ENCODE measurements around the gene FAM76B.
"Not testable (repeated sequence)": the region's sequence is repeated elsewhere in the genome, so short reads cannot be mapped to it uniquely, and the experiment has no call there.

The FAM76B gene

DNA sequence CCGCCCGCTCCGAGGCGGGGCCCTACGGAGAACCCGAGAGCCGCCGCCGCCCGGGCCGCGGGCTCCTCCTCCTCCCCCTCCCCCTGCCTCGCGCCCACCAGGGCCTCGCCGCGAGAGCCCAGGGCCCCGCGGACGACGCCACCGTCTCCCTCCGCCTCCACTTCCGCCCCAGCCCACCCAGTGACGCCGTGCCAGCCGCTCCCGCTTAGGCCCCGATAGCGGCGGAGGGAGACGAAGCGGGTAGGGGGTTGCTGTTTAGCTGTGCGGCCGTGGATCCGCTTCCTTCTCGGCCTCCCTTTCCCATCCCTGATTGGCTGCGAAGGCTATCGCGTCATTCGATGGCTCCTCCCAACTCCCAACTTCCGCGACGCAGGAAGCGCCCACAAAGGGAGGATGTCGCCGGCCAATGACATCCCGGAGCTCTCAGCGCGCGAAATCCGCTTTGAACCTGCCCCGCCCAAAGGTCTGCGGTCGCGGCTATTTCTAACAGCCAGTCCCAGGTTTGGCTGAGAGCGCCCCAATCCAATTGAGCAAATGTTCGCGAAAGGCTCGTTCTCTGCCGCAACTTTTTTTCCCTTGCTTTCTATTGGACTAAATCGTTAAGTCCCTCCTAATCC lies at the start of gene FAM76B:
FAM76B (minus strand) TSS at position 277 of the 617 bp plus-strand sequence. CDS start 304 bp downstream, outside the sequence.
- peak; percentile 97 for DNase-seq

DNA sequence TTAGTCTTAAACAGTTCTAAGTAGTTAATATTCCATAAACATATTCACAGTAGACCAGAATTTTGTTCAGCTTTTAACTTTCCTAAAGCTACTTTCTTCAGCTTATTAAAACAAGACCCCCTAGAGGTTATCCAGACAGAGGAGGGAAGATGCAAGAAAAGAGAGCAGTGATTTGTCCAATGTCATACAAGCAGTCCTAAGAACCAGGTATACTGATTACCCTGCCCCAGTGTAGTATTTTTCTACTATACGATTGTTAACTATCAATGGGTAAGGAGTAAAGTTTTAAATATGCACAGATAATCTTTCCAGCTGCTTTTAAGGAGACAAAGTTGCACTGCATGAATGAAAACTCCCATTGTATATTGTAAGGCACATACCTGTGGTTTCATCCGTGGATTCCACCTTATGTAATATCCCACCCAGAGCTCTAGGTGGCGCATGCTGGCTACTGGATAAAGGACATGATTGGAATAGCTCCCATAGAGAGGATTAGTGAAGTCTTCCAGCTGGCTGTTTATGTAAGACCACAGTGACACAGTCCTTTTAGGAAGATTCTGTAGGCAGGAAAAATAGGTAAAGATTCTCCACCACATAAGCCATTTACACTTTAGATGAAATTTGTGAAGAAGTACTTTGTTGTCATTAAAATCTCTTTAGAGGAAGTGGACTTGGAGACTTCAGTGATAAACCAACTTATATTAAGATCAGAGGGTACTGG lies 46.3 kb upstream of the FAM76B start:
- peak; percentile 23 for DNase-seq

DNA sequence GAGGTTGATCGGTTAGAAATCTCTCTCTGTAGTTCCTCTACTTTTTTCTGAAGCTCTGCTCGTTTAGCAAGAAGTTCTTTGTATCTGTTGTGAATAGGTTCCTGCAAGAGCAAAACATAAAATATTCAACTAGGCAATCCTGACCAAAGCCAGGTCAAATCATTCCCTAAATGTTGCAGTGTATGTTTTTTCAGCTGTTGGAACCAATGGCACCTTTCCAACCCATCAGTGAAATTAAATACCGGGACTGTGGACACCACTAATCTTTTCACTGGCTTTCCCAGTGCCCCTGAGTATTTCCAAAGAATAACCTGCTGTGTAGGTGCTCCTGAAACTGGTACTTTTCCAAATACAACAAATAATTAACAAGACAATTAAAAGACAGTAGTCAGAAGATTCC lies 45.8 kb upstream of the FAM76B start:
- no peak for DNase-seq

DNA sequence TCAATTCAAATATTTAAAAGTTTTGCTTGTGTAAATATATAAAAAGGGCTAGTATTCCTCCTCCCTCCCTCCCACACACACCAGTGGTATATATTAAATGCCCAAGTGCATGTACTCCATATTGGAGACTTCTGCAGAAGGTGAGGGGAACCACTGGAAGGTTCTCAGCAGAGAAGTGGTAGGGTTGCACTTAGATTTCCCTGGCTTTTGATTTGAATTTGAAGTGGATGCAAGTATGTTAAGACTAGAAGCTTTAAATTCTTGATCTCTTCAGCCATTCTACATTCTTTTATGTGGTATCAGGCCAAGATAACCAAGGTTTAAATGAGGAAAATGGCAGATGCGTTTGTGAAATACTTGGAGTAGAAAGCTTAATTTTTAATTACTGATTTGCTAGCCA lies 43.8 kb upstream of the FAM76B start:
- DNase-seq, result no peak

DNA sequence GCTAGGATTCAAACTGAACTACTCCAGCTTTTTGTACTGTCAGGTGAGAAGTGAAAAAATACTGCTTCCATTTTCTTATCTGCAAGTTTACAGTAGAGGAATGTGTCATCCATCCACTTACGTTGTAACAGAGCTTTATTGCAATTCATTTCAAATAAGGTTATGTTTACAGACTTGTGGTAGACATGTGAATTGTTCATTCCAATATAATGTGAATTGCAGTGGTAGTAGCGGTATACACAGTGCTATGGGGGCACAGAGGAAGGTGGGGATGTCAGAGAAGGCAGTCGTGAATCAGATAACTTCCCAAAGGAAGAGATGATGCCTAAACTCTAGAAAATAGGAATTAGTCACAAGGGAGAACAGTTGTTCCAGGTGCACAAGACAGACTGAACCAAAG lies 43.2 kb upstream of the FAM76B start:
- no peak for DNase-seq

DNA sequence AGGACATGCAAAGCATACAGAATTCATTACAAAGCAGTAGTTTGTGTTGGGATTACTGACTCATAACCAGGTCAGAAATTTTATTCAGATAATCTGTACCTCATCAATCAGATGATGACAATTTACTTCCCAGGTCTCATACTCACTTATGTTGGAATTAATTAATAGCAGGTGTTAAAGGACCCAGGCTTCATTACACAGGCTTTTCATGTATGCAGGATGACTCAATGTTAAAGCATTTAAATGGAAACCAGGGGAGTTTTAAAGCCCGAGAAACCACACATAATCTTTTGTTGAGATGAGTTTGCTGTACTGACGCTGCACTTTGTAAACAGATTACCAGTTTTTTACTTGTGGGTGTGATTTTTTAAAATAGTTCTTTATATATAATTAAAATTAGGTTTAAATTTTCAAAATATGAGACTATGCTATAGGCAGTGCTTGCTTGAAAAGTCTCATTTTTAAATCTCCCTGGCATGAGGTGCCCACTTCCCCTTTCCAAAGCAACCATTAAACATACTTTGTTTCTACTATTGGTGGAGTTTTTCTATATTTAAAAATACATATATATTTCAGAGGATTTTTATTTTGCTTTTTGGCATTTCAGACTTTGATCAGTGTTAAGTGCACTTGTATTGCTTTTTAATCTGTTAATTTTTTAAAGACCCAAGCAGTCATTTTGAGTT lies 41.8 kb upstream of the FAM76B start:
- no peak for DNase-seq

DNA sequence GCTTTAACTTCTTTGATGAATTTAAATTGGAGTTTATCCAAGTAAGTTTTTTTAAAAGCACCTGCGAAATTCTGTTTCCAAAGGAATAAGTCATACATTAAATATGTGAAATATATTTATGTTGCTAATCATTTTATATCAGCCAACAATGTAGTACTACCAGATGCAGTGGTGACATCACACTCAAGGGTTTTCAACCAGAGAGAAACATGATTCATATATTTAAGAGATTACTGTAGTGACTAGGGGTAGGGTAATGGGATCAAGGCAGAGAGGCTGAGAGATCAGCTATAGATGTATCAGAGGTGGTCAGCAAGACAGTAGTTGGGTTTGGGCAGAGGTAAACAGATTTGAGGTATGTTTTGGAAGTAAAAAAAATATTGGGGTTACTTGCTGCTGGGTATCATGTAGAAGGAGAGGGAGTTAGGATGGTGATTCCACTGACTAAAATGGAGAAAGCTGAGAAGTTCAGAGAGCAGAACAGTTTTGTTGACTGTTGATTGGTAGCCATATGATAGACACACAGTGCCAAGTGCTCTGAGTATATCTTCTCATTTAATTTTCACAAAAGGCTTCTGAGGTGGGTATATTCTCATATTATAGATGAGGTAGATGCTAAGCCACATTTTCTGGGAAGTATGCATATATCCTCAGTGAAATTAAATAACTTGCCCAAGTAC lies 40.1 kb upstream of the FAM76B start:
- DNase-seq, result no peak

DNA sequence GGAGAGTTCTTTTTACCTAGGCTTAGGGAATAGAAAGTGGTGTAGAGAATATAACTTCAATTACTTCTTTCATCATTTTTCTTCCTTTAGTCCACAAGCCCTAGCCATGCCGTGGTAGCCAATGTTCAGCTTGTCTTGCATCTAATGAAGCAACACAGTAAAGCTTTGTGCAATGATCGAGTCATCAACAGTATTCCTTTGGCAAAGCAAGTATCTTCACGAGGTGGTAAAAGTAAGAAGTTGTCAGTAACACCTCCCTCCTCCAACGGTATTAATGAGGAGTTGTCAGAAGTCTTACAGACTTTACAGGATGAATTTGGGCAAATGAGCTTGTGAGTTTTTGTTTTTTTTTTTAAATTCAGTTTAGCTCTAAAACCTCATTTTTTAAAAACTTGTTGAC lies 38.1 kb upstream of the FAM76B start:
- DNase-seq, result no peak

DNA sequence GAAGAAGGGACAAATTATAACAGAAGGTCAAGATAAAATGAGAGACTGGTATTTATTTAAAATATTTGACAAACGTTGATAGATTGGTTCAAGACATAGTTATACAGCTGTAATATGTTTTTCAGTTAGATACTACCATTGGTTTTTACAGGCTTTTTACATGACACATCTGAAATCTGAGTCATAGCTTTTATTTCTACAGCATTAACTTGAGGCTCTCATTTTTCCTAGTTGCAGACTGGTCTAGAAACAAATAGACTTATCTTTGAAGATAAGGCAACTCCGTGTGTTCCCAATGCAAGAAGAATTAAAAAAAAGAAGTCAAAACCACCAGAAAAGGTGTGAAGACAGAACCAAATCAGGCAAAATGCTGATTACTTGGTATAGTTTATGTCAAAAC lies 32.1 kb upstream of the FAM76B start:
- no peak for DNase-seq

DNA sequence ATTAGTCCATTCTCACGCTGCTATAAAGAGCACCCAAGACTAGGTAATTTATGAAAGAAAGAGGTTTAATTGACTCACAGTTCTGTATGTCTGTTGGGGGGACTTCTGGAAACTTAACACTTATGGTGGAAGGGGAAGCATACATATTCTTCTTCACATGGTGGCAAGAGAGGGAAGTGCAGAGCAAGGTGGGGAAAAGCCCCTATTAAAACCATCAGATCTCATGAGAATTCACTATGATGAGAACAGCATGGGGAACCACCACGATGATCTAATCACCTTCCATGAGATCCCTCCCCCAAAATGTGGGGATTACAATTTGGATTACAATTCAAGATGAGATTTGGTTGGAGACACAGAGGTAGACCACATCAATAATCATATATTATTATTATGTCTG lies 26.5 kb upstream of the FAM76B start:
- DNase-seq, result no peak

DNA sequence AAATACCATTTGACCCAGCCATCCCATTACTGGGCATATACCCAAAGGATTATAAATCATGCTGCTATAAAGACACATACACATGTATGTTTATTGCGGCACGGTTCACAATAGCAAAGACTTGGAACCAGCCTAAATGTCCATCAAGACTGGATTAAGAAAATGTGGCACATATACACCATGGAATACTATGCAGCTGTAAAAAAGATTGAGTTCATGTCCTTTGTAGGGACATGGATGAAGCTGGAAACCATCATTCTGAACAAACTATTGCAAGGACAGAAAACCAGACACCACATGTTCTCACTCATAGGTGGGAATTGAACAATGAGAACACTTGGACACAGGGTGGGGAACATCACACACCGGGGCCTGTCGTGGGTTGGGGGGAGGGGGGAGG lies 21.5 kb upstream of the FAM76B start:
- not testable (repeated sequence) for DNase-seq

DNA sequence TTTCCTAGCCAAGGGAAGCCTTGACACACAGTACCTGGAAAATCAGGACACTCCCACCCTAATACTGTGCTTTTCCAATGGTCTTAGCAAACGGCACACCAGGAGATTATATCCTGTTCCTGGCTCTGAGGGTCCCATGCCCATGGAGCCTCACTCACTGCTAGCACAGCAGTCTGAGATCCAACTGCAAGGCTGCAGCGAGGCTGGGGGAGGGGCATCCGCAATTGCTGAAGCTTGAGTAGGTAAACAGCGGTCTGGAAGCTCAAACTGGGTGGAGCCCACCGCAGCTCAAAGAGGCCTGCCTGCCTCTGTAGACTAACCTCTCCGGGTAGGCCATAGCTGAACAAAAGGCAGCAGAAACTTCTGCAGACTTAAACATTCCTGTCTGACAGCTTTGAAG lies 16.9 kb upstream of the FAM76B start:
- not testable (repeated sequence) for DNase-seq

DNA sequence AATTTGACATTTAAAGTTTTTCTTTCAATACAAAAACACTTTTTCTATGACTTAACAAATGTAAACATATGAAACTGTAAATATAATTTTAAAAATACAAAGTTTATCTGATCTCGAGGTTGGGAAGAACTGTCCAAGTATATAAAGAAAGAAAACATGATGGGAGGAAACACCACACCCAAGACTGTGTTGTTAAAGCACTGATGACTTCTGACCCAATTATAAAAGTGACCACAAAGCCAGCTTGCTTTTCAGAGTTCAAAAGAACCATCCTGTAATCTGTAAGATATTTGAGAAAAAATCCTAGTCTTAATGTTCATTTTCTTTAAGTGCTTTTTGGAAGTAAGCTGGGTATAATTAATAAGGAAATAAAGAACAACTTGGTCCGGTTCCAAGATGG lies 16.3 kb upstream of the FAM76B start:
- DNase-seq, result no peak

DNA sequence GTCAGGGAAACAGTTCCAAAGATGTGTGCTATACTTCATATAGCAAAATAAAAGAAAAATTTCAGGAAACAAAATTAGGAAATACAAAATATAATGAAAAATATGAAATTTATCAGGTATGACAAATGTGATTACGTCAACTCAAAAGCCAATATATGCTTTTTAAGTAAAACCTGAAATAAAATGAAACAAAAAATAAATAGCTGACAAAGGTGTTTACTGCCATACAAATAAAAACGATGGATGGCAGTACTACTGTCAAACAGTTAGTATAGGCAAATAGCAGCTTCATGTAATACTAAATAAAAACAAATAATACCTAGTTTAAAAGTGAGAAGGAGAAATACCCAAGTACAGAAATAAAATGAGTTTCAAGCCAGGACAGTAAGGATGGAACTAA lies 14.4 kb upstream of the FAM76B start:
- DNase-seq, result no peak

DNA sequence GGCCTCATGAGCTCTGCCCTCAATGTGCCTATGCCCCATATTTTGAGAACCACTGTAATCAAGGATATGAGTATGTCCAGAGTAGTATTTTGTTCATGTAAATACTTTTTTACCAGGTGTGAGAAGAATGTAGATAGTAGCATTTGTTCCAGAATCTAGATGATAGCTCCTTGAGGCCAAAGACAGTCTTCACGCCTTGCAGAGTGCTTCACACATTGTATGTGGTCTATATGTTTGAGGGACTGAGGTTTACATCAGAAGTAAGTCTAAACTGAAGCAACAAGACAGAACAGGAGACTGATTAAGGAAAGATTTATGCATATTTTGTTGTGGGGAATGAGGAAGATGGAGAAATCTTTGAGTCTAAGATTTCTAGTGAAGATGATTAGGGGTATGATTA lies 13.2 kb upstream of the FAM76B start:
- DNase-seq, result no peak

DNA sequence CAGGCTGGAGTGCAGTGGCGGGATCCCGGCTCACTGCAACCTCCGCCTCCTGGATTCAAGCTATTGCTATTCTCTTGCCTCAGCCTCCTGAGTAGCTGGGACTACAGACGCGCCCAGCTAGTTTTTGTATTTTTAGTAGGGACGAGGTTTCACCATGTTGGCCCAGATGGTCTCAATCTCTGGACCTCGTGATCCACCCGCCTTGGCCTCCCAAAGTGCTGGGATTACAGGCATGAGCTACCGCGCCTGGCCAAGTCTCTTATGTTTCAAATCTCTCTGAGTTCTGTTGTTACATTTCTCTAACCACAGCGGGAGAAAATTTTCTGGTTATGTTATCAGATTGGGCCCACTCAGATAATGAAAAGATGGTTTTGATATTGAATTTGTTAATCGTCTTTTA lies 10.9 kb upstream of the FAM76B start:
- DNase-seq, result no peak

DNA sequence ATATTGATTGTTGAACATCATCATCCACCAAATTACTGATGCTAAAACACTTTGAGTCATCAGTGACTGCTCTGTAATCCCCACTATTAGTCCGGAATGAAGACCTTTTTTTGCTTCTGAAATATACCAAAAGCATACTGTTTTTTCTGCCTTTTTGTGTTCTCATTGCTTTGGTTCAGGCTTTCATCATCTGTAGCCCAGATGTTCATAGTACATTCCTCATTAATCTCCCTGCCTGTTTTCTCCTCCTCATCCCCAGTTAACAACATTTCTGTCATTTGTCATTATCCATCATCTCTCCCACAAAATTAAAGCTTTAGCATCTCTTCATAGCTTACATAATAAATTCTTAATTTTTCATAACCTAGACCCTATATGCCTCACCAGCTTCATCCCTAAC lies 10.0 kb upstream of the FAM76B start:
- DNase-seq, result no peak

DNA sequence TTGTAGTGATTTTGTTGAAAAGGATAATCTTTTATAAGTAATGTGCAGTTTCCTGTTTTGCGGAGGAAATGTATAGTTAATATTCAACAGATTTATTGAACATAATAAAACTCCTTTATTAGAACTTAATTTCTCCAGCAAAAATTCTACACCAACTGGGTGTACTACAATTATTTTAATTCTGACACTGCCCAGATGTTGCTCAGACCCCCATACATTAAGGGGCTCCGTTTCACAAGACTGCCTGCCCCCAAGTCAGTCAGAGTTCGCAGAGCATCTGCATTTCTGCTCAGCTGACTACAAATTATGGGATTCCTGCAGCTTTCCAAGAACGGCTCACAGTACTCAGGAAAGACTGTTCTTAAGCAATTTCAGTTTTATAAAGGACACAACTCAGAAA lies 6.9 kb upstream of the FAM76B start:
- no peak for DNase-seq

DNA sequence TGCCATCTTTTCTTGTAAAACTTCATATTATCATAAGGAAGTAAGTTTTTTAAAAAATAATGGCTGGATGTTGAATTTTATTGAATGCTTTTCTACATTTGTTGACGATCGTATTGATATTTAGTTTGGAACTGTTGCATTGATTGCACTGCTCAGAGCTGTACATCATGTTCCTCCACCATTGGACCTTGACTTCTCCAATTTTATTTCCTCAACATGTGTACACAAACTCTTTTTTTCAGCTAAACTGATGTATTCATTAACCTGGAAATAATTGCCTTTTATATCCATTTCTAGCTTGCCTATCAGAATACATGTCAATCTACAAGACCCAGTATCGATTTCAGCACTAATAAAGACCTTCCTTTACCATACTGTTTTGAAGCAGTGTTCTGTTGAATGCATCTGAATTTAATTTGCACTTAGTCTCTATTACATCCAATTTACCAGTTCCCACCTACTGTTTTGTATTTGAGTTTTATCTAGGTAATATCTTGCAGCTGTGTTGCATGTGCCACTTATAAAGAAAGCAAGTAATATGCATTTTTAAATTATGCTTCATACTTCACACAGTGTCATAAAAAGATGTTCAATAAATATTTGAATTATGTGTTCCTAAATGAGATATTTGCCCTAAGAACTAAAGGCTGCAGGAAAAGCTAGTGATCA lies 6.2 kb upstream of the FAM76B start:
- DNase-seq, result no peak

DNA sequence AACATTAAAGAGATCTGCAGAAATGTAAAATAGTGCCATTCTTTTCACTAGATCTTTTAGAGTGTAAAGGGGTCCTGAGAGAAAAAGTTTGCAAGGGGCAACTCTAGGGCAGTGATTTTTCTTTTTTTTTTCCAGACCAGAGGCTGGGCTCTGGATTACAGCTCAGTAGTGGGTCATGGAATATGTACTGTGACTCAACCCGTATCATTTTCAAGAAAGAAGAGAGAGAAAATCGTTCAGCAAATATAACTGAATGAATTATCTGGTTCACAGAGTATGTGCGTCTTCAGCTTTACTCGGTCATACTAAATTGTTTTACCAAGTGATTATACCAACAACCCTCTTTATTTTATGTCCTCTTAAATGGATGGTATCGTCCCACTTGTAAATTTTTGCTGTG lies 4.5 kb upstream of the FAM76B start:
- DNase-seq, result no peak

DNA sequence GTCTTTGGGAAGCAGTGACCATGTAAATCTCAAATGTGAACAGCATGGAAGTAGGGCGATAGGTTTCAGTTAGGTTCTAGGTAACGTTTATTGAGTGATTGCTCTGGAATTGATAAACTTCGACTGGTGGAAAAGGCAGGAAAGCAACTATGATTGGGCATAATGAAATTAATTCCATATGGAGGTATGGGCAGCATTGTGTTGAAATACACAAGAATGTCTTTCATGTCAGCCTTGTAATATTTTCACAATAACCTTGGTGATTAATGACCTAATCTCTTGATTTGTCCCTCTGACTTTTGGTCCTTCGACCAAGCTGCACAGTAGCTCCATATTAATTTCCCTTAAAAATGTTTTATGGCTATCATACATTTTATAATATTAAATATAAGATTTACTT lies 3.5 kb upstream of the FAM76B start:
- no peak for DNase-seq

DNA sequence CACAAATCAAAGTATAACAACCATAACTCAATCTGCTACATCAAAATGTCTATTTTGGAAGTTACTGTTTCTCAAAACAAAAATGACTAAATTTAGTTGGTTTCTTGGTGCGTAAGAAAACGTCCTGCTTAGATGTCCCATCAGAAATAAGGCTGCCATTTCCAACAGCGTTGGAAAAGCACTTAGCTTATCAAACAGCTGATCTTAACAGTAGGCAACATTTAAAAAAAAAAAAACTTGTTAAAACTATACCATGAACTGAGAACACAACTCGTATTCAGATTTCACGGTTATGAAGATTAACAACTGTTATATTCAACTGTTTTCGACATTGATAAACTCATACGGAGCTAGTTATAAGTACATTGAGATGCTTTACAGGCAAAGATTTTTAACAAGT lies 3.1 kb upstream of the FAM76B start:
- no peak for DNase-seq

DNA sequence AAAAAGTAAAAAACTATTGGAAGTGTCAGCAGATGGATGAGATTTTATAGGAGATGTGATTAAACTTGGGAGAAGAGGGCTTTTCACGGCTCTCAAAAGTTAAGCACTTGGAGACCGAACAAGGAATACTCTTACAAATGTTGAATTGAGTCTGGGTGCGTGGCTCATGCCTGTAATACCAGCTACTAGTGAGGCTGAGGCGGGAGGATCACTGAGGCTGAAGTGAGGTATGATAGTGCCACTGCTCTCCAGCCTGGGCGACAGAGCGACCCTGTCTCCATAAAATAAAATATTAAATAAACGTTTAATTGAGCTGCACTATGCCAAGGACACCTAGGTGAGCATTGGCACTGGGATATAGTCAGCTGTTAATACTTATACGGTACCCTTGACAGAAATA lies 2.6 kb upstream of the FAM76B start:
- DNase-seq, result no peak
